ENCODE results near the gene ADAMTS17. TPM values are rescaled to one million over a fixed set of nuclear protein-coding genes. Genes with fewer than 3 reads are reported as not detected.

The ADAMTS17 gene
- polyA plus RNA-seq, 2 of the 4 experiments (the other 2 are of a cell fraction) = 0.05 TPM; not detected in 1

GRCh38 chr15:100332721-100333120, 9.1 kb downstream of the ADAMTS17 start:
- ATAC-seq = no peak
- no peak overlapping the region for H3K27ac ChIP-seq
- POLR2A ChIA-PET = no interaction called here
- CTCF ChIA-PET = interaction anchor here (2.4 to 9.8 kb wide), 2 partner anchors 9 to 16 kb away, joined by 10 to 167 read pairs; partner anchors contain the start of gene ADAMTS17
- no peak for DNase-seq (ENCODE audit: low read depth in 1 of 2, low spot score in 1 of 2)
- TF ChIP-seq EP300 (IDR thresholded peaks at IDR 0.05) = no peak
- TF ChIP-seq FOXS1 (CRISPR knock-in tag; IDR thresholded peaks at IDR 0.05) = no peak
- no peak for TF ChIP-seq ATOH8 (CRISPR knock-in tag; IDR thresholded peaks at IDR 0.05; ENCODE audit: low read depth)
- TF ChIP-seq, protein P1, sequence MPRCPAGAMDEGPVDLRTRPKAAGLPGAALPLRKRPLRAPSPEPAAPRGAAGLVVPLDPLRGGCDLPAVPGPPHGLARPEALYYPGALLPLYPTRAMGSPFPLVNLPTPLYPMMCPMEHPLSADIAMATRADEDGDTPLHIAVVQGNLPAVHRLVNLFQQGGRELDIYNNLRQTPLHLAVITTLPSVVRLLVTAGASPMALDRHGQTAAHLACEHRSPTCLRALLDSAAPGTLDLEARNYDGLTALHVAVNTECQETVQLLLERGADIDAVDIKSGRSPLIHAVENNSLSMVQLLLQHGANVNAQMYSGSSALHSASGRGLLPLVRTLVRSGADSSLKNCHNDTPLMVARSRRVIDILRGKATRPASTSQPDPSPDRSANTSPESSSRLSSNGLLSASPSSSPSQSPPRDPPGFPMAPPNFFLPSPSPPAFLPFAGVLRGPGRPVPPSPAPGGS (IDR thresholded peaks at IDR 0.05) = no peak
- TF ChIP-seq CBX2 (IDR thresholded peaks at IDR 0.05; ENCODE audit: borderline replicate concordance, low read depth) = no peak
- no peak for TF ChIP-seq CHD2 (IDR thresholded peaks at IDR 0.05; ENCODE audit: low read length, partially characterized antibody)
- no peak for TF ChIP-seq HEYL (CRISPR knock-in tag; IDR thresholded peaks at IDR 0.05)
- no peak for TF ChIP-seq HOXA7 (CRISPR knock-in tag; IDR thresholded peaks at IDR 0.05)
- no peak for TF ChIP-seq MAFK (IDR thresholded peaks at IDR 0.05; ENCODE audit: partially characterized antibody)
- TF ChIP-seq ELK1 (IDR thresholded peaks at IDR 0.05; ENCODE audit: low read depth, low read length) = no peak
- TF ChIP-seq FOSB (CRISPR knock-in tag; IDR thresholded peaks at IDR 0.05) = no peak
- no peak for TF ChIP-seq RFX5 (IDR thresholded peaks at IDR 0.05)
- TF ChIP-seq KDM5A (IDR thresholded peaks at IDR 0.05) = no peak
- TF ChIP-seq CEBPB (IDR thresholded peaks at IDR 0.05) = no peak
- no peak for TF ChIP-seq ESRRA (IDR thresholded peaks at IDR 0.05; ENCODE audit: borderline replicate concordance, low read length)
- TF ChIP-seq E2F6 (IDR thresholded peaks at IDR 0.05; ENCODE audit: borderline replicate concordance, low read depth) = no peak
- no peak for TF ChIP-seq PHF8 (IDR thresholded peaks at IDR 0.05; ENCODE audit: borderline replicate concordance, low read depth)
- TF ChIP-seq HMGXB4 (CRISPR knock-in tag; IDR thresholded peaks at IDR 0.05; ENCODE audit: borderline replicate concordance) = no peak
- TF ChIP-seq, protein P2, sequence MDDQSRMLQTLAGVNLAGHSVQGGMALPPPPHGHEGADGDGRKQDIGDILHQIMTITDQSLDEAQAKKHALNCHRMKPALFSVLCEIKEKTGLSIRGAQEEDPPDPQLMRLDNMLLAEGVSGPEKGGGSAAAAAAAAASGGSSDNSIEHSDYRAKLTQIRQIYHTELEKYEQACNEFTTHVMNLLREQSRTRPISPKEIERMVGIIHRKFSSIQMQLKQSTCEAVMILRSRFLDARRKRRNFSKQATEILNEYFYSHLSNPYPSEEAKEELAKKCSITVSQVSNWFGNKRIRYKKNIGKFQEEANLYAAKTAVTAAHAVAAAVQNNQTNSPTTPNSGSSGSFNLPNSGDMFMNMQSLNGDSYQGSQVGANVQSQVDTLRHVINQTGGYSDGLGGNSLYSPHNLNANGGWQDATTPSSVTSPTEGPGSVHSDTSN (IDR thresholded peaks at IDR 0.05) = no peak
- TF ChIP-seq CBX8 (IDR thresholded peaks at IDR 0.05) = no peak
- no peak overlapping the region for H3K4me3 ChIP-seq
- WGBS (ENCODE audit: missing lambda C conversion rate) = 27% methylated on average over 6 of the region's 6 CpGs
- no peak for FAIRE-seq
- no peak overlapping the region for H3K4me2 ChIP-seq
- H3K4me1 ChIP-seq = no peaks in the 10 kb centered on the region
- no peaks in the 10 kb centered on the region for H3K9me3 ChIP-seq

DNA sequence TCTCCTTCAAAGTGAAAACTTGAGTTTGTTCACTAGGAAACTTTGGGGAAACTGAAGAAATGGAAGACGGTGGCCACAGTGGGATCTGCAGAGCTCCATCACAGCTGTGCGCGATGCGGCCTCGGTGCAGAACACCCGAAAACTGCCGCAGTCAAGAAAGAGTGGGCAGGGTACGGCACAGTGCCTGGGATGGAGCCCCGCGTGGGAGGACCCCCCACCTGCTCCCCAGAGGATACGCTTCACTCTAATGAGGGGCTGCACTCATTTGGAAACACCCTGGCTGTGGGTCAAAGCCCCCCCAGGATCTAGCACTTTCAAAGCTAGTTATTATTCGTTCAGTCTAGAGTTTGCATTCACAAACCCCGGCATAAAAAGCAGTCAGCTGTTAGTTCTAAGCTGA, 9.5 kb downstream of the ADAMTS17 start:
- CTCF ChIA-PET = interaction anchor here (2.4 to 9.8 kb wide), 2 partner anchors 10 to 17 kb away, joined by 10 to 167 read pairs; partner anchors contain the start of gene ADAMTS17
- ATAC-seq (no peak), FAIRE-seq (no peak), DNase-seq (ENCODE audit: low read depth in 1 of 2, low spot score in 1 of 2) (no peak)
- Histone ChIP-seq H3K4me1 (no peaks in the 10 kb centered on the region), H3K9me3 (no peaks in the 10 kb centered on the region), H3K4me2 (no peak overlapping the region), H3K27ac (no peak overlapping the region), H3K4me3 (no peak overlapping the region)
- POLR2A ChIA-PET = no interaction called here
- 43% methylated on average over 13 of the region's 13 CpGs for WGBS (ENCODE audit: missing lambda C conversion rate)
- TF ChIP-seq POLR2A (IDR thresholded peaks at IDR 0.05; ENCODE audit: low read length) = no peak
- no peak for TF ChIP-seq RCOR1 (IDR thresholded peaks at IDR 0.05; ENCODE audit: low read depth, low read length)
- TF ChIP-seq FOSL2 (IDR thresholded peaks at IDR 0.05) = no peak
- no peak for TF ChIP-seq FOSL2 (CRISPR knock-in tag; IDR thresholded peaks at IDR 0.05)
- TF ChIP-seq ESRRA (IDR thresholded peaks at IDR 0.05; ENCODE audit: borderline replicate concordance, low read length) = no peak
- no peak for TF ChIP-seq RNF2 (IDR thresholded peaks at IDR 0.05; ENCODE audit: borderline replicate concordance, low read depth)
- TF ChIP-seq, protein P3, sequence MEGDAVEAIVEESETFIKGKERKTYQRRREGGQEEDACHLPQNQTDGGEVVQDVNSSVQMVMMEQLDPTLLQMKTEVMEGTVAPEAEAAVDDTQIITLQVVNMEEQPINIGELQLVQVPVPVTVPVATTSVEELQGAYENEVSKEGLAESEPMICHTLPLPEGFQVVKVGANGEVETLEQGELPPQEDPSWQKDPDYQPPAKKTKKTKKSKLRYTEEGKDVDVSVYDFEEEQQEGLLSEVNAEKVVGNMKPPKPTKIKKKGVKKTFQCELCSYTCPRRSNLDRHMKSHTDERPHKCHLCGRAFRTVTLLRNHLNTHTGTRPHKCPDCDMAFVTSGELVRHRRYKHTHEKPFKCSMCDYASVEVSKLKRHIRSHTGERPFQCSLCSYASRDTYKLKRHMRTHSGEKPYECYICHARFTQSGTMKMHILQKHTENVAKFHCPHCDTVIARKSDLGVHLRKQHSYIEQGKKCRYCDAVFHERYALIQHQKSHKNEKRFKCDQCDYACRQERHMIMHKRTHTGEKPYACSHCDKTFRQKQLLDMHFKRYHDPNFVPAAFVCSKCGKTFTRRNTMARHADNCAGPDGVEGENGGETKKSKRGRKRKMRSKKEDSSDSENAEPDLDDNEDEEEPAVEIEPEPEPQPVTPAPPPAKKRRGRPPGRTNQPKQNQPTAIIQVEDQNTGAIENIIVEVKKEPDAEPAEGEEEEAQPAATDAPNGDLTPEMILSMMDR (IDR thresholded peaks at IDR 0.05) = no peak
- TF ChIP-seq ZFP36 (IDR thresholded peaks at IDR 0.05; ENCODE audit: borderline replicate concordance, partially characterized antibody) = no peak
- TF ChIP-seq NPAS2 (CRISPR knock-in tag; IDR thresholded peaks at IDR 0.05; ENCODE audit: borderline replicate concordance) = no peak
- TF ChIP-seq, protein P4, sequence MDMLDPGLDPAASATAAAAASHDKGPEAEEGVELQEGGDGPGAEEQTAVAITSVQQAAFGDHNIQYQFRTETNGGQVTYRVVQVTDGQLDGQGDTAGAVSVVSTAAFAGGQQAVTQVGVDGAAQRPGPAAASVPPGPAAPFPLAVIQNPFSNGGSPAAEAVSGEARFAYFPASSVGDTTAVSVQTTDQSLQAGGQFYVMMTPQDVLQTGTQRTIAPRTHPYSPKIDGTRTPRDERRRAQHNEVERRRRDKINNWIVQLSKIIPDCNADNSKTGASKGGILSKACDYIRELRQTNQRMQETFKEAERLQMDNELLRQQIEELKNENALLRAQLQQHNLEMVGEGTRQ (IDR thresholded peaks at IDR 0.05) = no peak
- no peak for TF ChIP-seq KDM1A (IDR thresholded peaks at IDR 0.05; ENCODE audit: low read depth)

Data from A549 (cell line).